ENCODE results near the gene OMA1. TPM values are rescaled to one million over a fixed set of nuclear protein-coding genes. Genes with fewer than 3 reads are reported as not detected.
A peak's percentile ranks its signal among the peaks of the same experiment; 100 is the strongest.
"Not testable (repeated sequence)": the region's sequence is repeated elsewhere in the genome, so short reads cannot be mapped to it uniquely, and the experiment has no call there.

The OMA1 gene
- total RNA-seq, 1 donor = 30.7 TPM

DNA sequence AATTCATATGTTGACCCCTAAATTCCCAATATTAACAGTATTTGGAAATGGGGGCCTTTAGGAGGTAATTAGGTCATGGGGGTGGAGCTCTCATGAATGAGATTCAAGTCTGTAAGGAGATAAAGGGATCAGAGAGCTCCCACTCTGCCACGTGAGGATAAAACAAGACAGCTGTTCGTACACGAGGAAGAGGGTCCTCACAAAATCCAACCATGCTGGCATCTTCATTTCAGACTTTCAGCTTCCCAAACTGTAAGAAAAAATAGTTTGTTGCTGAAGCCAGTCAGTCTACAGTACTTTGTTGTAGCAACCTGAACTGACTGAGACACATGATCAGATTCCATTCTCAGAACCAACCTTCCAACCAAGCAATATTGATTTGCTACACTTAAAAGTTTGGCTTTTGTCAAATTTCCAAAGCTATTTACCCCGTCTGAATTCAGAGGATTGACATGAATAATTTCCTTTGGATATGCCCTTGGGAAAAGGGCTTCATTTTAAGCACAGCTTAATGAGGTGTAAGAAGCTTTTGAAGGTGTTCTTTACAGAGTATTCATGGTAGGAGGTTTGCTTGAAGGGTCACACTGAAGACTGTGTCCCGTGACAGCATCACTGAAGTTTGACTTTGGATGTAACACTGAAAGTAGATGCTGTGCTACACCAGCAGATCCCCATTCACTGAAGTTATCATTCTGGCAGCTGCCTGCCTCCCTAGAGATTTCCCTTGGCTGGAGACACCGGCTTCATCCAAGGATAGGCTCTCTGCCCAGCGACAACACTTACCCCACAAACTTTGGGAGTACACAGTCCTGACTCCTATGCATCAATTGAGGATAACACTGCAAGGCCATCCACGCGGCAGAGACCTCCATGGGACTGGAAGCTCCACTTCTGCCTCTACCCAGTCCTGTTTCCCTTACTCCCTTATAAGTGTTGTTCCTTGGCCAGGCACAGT lies 4.9 kb upstream of the OMA1 start:
- DNase-seq (ENCODE audit: low read depth) = no peak
- TF ChIP-seq, protein P1, sequence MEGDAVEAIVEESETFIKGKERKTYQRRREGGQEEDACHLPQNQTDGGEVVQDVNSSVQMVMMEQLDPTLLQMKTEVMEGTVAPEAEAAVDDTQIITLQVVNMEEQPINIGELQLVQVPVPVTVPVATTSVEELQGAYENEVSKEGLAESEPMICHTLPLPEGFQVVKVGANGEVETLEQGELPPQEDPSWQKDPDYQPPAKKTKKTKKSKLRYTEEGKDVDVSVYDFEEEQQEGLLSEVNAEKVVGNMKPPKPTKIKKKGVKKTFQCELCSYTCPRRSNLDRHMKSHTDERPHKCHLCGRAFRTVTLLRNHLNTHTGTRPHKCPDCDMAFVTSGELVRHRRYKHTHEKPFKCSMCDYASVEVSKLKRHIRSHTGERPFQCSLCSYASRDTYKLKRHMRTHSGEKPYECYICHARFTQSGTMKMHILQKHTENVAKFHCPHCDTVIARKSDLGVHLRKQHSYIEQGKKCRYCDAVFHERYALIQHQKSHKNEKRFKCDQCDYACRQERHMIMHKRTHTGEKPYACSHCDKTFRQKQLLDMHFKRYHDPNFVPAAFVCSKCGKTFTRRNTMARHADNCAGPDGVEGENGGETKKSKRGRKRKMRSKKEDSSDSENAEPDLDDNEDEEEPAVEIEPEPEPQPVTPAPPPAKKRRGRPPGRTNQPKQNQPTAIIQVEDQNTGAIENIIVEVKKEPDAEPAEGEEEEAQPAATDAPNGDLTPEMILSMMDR (IDR thresholded peaks at IDR 0.05; ENCODE audit: insufficient read depth, low read length) = no peak
- no peak overlapping the region for H3K4me3 ChIP-seq (ENCODE audit: low read depth, low read length)

DNA sequence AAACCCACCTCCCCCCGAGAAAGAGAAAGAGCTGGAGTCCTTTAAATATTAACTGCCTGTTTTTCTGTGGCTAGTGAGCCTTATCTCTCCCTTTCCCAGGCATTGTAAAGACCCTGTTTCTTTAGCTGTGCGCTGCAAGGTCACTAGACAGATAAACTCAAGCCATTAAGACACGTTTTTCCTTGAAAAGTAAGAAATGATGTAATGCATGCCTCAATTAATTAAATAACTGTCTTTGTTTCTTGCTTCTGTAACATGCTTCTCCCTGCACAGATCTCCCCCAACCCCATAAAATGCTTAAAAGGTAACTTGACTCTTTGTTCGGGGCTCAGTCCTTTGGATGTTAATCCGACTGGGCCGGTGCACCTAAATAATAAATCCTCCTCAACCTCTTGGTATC lies 2.8 kb upstream of the OMA1 start:
- not testable (repeated sequence) for H3K4me3 ChIP-seq (ENCODE audit: low read depth, low read length); DNase-seq (ENCODE audit: low read depth)

DNA sequence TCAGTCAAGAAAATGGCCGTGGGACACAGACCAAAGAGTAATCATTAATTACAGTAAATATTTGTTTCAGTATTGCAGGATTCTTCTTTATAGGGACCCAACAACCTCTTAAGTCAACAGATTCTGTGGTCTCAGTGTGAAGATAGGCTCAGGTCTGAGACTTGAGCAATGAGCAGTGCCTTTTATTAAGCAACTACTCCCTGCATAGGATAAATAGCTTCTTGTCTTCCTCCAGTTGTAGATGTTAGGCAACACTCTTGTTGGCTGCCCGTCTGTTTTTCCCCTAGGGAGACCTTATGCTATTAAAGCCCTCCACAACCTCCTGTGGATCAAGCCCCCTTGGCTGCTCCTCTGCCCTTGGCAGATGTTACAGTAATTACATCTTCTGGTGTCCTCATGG lies 1.8 kb upstream of the OMA1 start:
- TF ChIP-seq, protein P1 (IDR thresholded peaks at IDR 0.05; ENCODE audit: insufficient read depth, low read length) = no peak
- DNase-seq (ENCODE audit: low read depth) = no peak
- H3K4me3 ChIP-seq (ENCODE audit: low read depth, low read length) = no peak overlapping the region

DNA sequence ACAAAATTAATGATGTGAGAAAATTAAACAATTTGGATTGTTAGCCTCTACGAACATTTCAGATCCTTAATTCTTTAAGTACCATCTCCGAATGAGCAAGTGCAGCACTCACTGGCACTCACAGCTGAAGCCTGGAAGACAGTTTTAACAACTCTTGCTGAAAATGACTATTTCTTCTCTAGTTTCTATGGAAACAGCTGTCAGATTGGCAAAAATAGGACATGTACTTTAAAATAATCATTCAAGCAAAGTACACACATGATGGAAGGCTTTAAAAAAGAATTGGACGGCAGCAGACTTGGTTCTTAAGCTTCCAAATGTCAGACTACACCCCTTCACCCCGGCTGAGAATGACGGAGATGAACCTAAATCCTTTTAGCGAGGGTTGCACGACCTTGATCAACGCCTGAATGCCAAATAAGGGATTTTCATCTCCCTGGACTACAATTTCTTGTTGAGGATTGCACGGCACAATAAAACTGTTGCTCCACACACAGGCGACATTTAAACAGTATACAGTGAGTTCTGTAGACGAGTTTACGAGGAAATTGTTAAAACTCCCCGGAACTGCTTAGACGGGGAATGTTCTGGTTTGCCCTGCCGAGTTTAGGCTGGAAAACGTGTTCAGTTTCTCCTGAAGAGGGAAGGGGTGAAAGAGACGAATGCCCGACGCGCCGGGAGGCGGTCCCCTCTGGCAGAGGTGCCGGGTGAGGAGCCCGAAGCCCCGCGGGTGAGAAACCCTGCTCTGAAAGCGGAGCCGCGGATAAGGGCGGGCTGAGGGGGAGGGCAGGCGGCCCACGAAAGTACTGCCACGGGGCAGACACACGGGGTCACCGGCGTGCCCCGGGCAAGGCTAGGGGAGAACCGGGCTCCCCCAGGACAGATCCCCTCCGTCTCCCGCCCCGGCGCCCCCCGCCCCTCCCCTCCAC lies 671 bp downstream of the OMA1 start:
- peak overlapping the region; percentile 78 for H3K4me3 ChIP-seq (ENCODE audit: low read depth, low read length)
- TF ChIP-seq, protein P1 (IDR thresholded peaks at IDR 0.05; ENCODE audit: insufficient read depth, low read length) = no peak
- peak; percentile 64 for DNase-seq (ENCODE audit: low read depth)

DNA sequence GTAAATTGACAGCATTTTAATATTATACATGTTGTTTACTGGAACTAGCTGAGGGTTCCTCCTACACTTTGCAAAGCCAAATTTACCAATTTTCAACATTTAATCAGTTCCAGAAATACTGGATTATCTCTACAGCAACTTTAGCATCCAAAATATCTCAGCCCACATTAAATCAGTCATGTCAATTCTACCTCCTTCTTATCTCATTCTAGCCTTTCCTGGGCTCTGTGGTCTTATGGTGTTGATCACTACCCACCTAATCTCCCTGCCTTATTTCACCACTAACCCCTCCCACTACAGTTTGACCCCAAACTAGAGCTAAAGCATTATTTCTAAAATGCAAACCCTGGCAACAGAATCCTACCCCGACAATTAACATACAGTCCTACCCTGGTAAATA lies 3.3 kb downstream of the OMA1 start:
- H3K4me3 ChIP-seq (ENCODE audit: low read depth, low read length) = no peak overlapping the region
- DNase-seq (ENCODE audit: low read depth) = no peak
- TF ChIP-seq, protein P1 (IDR thresholded peaks at IDR 0.05; ENCODE audit: insufficient read depth, low read length) = no peak

DNA sequence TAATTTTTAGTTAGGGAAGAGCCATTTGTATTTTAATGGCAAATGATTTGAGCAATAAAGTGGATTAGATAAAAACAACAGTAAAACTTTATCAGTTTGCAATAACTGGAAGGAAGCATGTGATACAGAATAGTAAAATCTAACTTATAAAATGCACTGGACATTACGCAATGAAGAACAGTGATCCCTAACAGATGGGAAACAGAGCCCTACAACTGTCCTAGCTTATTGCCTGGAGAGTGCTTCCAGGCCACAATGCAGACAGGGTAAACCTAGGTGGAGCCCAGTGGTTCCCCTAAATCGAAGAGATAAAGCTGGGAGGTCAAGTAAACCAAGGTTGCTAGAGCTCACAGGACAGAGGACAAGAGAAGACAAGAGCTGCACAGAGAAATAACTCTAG lies 7.0 kb downstream of the OMA1 start:
- H3K4me3 ChIP-seq (ENCODE audit: low read depth, low read length) = no peak overlapping the region
- peak; percentile 45 for DNase-seq (ENCODE audit: low read depth)
- TF ChIP-seq, protein P1 (IDR thresholded peaks at IDR 0.05; ENCODE audit: insufficient read depth, low read length) = no peak

DNA sequence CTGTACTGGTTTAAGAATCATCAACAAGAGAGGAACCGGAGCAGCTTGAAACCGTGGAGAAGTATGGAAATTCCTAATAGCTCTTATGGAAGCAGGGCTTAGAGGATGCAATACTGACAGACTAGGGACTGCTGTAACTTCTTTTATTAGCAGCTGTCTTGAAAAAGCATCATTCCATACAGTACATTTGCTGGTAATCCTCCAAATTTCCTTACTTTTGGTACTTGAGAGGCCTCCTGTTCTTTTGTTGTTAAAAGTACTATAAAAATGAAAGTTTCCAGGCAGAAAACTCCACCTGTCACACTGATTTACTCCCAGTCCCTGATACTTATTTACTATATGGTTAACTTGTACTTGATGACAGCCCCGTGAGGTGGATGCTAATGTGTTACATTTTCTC lies 7.7 kb downstream of the OMA1 start:
- DNase-seq (ENCODE audit: low read depth) = no peak
- no peak overlapping the region for H3K4me3 ChIP-seq (ENCODE audit: low read depth, low read length)
- TF ChIP-seq, protein P1 (IDR thresholded peaks at IDR 0.05; ENCODE audit: insufficient read depth, low read length) = no peak

DNA sequence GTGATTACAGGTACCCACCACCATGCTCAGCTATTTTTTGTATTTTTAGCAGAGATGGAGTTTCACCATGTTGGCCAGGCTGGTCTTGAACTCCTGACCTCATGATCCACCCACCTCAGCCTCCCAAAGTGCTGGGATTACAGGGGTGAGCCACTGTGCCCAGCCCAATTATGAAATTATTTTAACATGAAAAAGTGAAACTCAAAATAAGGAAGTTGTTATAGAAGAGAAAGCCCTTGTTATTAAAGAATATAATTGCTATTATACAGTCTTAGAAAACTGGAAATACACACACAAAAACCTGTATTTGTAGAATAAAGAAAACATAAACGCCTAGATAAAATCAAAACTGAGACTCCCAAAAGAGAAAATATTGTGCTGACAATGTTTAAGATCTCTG lies 14.7 kb downstream of the OMA1 start:
- not testable (repeated sequence) for DNase-seq (ENCODE audit: low read depth); H3K4me3 ChIP-seq (ENCODE audit: low read depth, low read length)

Data from fibroblast of the aortic adventitia (primary cell).